Mesenchymal stem cell (in vitro differentiated cells and primary cell): ENCODE data around the gene TRAF4.

Source experiments
- DNase-seq: peaks from one replicate; pipeline ENCODE4 v3.0.0-alpha.2; 2013
- H2AFZ ChIP-seq: one replicate; pipeline ENCODE4 v1.6.1; 2013; ENCODE audit warnings: low read depth, mild to moderate bottlenecking, control low read depth, inconsistent platforms, low read length, moderate library complexity
- H2AK5ac ChIP-seq: 2 replicates; pipeline ENCODE4 v1.6.1; 2013; ENCODE audit warnings: low read length, moderate library complexity, mild to moderate bottlenecking, inconsistent platforms; ENCODE audit not compliant: severe bottlenecking
- H2BK120ac ChIP-seq: one replicate; pipeline ENCODE4 v1.6.1; 2013; ENCODE audit warnings: low read depth, mild to moderate bottlenecking, inconsistent platforms, low read length, moderate library complexity
- H2BK12ac ChIP-seq, 2 experiments: one replicate each; pipeline ENCODE4 v1.6.1; 2013; ENCODE audit warnings: inconsistent platforms in 2 of 2, low read length in 2 of 2, mild to moderate bottlenecking in 2 of 2, moderate library complexity in 2 of 2, control low read depth in 1 of 2
- H2BK15ac ChIP-seq: one replicate; pipeline ENCODE4 v1.6.1; 2013; ENCODE audit warnings: mild to moderate bottlenecking, low read depth, inconsistent platforms; ENCODE audit not compliant: poor library complexity, severe bottlenecking
- H2BK5ac ChIP-seq: 2 replicates; pipeline ENCODE4 v1.6.1; 2013; ENCODE audit warnings: low read depth, mild to moderate bottlenecking, low read length, control low read depth, inconsistent platforms; ENCODE audit not compliant: poor library complexity, severe bottlenecking
- H3K14ac ChIP-seq, 2 experiments: one replicate each; pipeline ENCODE4 v1.6.1; 2013; ENCODE audit warnings: inconsistent platforms in 2 of 2, low read length in 2 of 2, control low read depth in 1 of 2, mild to moderate bottlenecking in 1 of 2, moderate library complexity in 1 of 2
- H3K18ac ChIP-seq, 2 experiments: one replicate each; pipeline ENCODE4 v1.6.1; 2013; ENCODE audit warnings: inconsistent platforms in 2 of 2, low read length in 2 of 2, control low read depth in 1 of 2, low read depth in 1 of 2, mild to moderate bottlenecking in 1 of 2
- H3K23ac ChIP-seq, 2 experiments: one replicate each; pipeline ENCODE4 v1.6.1; 2013; ENCODE audit warnings: inconsistent platforms in 2 of 2, low read length in 2 of 2, mild to moderate bottlenecking in 2 of 2, moderate library complexity in 2 of 2, control low read depth in 1 of 2
- H3K27ac ChIP-seq: 2 replicates; pipeline ENCODE4 v1.5.1; 2013; ENCODE audit warnings: mild to moderate bottlenecking, moderate library complexity, low read length, control low read depth, inconsistent platforms; ENCODE audit not compliant: poor library complexity, severe bottlenecking
- H3K27me3 ChIP-seq, 2 experiments: 2 replicates each; pipeline versions ENCODE4 v1.6.1 to v1.7.0; 2013; ENCODE audit warnings: low read length in 2 of 2, mild to moderate bottlenecking in 2 of 2, moderate library complexity in 2 of 2, control low read depth in 1 of 2, inconsistent platforms in 1 of 2; ENCODE audit not compliant: control insufficient read depth in 1 of 2, insufficient read depth in 1 of 2
- H3K36me3 ChIP-seq, 2 experiments: 2 replicates each; pipeline versions ENCODE4 v1.6.1 to v1.7.0; 2013; ENCODE audit warnings: low read length in 2 of 2, control low read depth in 1 of 2, inconsistent platforms in 1 of 2, low read depth in 1 of 2, mild to moderate bottlenecking in 1 of 2; ENCODE audit not compliant: insufficient read depth in 2 of 2, control insufficient read depth in 1 of 2
- H3K4ac ChIP-seq, 2 experiments: one replicate each; pipeline ENCODE4 v1.6.1; 2013; ENCODE audit warnings: inconsistent platforms in 2 of 2, low read length in 2 of 2, mild to moderate bottlenecking in 2 of 2, moderate library complexity in 2 of 2, control low read depth in 1 of 2, low read depth in 1 of 2
- H3K4me1 ChIP-seq: 2 replicates; pipeline ENCODE4 v1.6.1; 2013; ENCODE audit warnings: low read depth, low read length, control low read depth; ENCODE audit not compliant: control insufficient read depth, insufficient read depth
- H3K4me2 ChIP-seq: 2 replicates; pipeline ENCODE4 v1.6.1; 2013; ENCODE audit warnings: low read length, mild to moderate bottlenecking, inconsistent platforms; ENCODE audit not compliant: poor library complexity, severe bottlenecking
- H3K4me3 ChIP-seq, 2 experiments: 2 replicates each; pipeline versions ENCODE4 v1.5.1 to v1.7.0; 2013; ENCODE audit warnings: low read length in 2 of 2, mild to moderate bottlenecking in 2 of 2, control low read depth in 1 of 2, low read depth in 1 of 2; ENCODE audit not compliant: insufficient read depth in 1 of 2
- H3K79me1 ChIP-seq: replicated peaks from 2 replicates; pipeline ENCODE4 v1.6.1; 2013; ENCODE audit warnings: mild to moderate bottlenecking, control low read depth, low read length, inconsistent platforms; ENCODE audit not compliant: poor library complexity, severe bottlenecking
- H3K9ac ChIP-seq: 2 replicates; pipeline ENCODE4 v1.7.0; 2013; ENCODE audit warnings: mild to moderate bottlenecking, low read length, moderate library complexity
- H3K9me3 ChIP-seq: 2 replicates; pipeline ENCODE4 v1.7.0; 2013; ENCODE audit warnings: mild to moderate bottlenecking, low read length; ENCODE audit not compliant: control insufficient read depth
- H4K8ac ChIP-seq: one replicate; pipeline ENCODE4 v1.6.1; 2013; ENCODE audit warnings: inconsistent platforms, mild to moderate bottlenecking, low read length, moderate library complexity
- H4K91ac ChIP-seq: one replicate; pipeline ENCODE4 v1.6.1; 2013; ENCODE audit warnings: mild to moderate bottlenecking, low read length, inconsistent platforms
- WGBS: methylation state at CpG from one replicate; pipeline ENCODE4 v1.1.7; 2013; ENCODE audit warnings: mixed read lengths; 5-methylcytosine and 5-hydroxymethylcytosine counted together

The TRAF4 gene

DNA sequence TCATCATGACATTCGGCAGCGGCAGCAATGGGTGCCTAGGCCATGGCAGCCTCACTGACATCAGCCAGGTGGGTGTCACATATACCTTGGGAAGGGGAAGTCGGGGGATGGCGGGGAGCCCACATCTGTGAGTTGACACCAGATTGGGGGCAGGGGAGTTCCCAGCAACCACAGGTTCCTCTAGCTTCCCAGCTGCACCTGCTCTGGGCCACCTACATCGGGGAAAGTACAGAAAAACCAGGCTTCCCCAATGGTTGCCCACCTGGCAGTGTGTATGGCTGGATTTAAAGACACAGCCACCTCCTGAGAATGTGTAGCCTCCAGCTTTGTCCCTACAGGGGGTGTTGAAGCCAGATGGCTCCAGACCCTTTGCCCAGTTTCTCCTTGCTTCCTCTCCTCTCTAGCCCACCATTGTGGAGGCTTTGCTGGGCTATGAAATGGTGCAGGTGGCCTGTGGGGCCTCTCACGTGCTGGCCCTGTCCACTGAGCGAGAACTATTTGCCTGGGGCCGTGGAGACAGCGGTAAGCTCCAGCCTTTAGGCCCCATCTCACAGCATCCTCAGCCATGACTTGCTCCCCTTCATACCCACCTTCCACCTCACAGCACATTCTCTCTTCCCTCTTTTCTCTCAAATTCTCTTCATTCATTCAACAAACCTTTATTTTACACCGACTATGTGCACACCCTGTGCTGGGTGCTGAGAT lies 5.0 kb upstream of the TRAF4 start:
- no peaks in the 10 kb centered on the region for H3K9me3 ChIP-seq
- no peak overlapping the region for H3K4ac ChIP-seq
- no peak overlapping the region for H3K23ac ChIP-seq
- peaks cover 21 to 40% of the 10 kb centered on the region in 2 experiments for H3K36me3 ChIP-seq
- H4K8ac ChIP-seq: no peak overlapping the region
- H2AFZ ChIP-seq: no peak overlapping the region
- H3K27me3 ChIP-seq: no peaks in the 10 kb centered on the region
- no peak overlapping the region for H3K27ac ChIP-seq
- no peak overlapping the region for H4K91ac ChIP-seq
- no peak overlapping the region for H2BK15ac ChIP-seq
- no peak overlapping the region for H2BK12ac ChIP-seq
- no peak overlapping the region for H2BK5ac ChIP-seq
- no peak overlapping the region for H3K4me2 ChIP-seq
- H2AK5ac ChIP-seq: no peak overlapping the region
- H3K4me3 ChIP-seq: no peak overlapping the region
- H2BK120ac ChIP-seq: no peak overlapping the region
- 94% methylated on average over 9 of the region's 10 CpGs for WGBS
- H3K18ac ChIP-seq: no peak overlapping the region
- H3K14ac ChIP-seq: no peak overlapping the region
- no peak for DNase-seq
- H3K4me1 ChIP-seq: peaks cover 12% of the 10 kb centered on the region
- H3K9ac ChIP-seq: no peak overlapping the region
- H3K79me1 ChIP-seq: peaks cover 3% of the 10 kb centered on the region

DNA sequence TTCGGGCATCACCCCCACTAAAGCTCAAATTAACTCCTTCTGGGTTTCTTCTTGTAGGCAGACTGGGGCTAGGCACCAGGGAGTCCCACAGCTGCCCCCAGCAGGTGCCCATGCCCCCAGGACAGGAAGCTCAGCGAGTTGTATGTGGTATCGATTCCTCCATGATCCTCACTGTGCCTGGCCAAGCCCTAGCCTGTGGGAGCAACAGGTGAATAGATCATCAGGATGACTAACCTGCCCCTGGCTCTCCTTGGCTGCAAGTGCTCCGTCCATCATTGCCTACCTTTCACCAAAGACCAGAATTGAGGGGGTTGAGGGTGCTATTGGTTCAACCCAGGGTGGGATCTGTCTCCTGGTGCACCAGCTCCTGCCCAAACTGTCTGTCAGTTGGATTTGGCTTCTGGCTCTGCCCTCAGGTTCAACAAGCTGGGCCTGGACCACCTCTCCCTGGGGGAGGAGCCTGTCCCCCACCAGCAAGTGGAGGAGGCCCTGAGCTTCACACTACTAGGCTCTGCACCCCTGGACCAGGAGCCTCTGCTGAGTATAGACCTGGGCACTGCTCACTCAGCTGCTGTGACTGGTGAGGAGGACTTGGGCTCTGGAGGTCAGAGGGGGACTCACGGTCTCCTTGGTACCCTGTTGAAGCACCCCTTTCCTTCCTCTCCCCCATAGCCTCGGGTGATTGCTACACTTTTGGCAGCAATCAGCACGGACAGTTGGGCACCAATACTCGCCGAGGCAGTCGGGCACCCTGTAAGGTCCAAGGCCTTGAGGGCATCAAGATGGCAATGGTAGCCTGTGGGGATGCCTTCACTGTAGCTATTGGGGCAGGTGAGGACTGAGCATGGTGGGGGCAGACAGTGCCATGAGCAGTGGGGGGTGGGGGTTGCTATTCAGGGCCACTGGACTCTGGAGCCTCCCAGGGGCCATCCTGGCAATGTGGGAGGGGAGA lies 3.1 kb upstream of the TRAF4 start:
- no peak overlapping the region for H2BK5ac ChIP-seq
- H3K36me3 ChIP-seq: peaks cover 14 to 32% of the 10 kb centered on the region in 2 experiments
- no peaks in the 10 kb centered on the region for H3K27me3 ChIP-seq
- no peak overlapping the region for H4K91ac ChIP-seq
- WGBS: 96% methylated on average over 10 of the region's 10 CpGs
- no peak overlapping the region for H2AK5ac ChIP-seq
- H2AFZ ChIP-seq: no peak overlapping the region
- no peak overlapping the region for H3K14ac ChIP-seq
- no peak overlapping the region for H3K18ac ChIP-seq
- H3K4me3 ChIP-seq: no peak overlapping the region
- H3K23ac ChIP-seq: no peak overlapping the region
- H2BK12ac ChIP-seq: no peak overlapping the region
- H2BK120ac ChIP-seq: no peak overlapping the region
- DNase-seq: no peak
- peak overlapping the region; percentile 1 for H2BK15ac ChIP-seq
- peaks cover 14% of the 10 kb centered on the region for H3K4me1 ChIP-seq
- H4K8ac ChIP-seq: no peak overlapping the region
- H3K27ac ChIP-seq: no peak overlapping the region
- no peak overlapping the region for H3K4me2 ChIP-seq
- H3K4ac ChIP-seq: no peak overlapping the region
- H3K9ac ChIP-seq: no peak overlapping the region
- no peaks in the 10 kb centered on the region for H3K9me3 ChIP-seq
- peaks cover 3% of the 10 kb centered on the region for H3K79me1 ChIP-seq

- Histone ChIP-seq H3K4ac (peak overlapping the region; percentile 19 to 46), H3K14ac (no peak overlapping the region), H4K8ac (peak overlapping the region; percentile 36), H3K36me3 (peaks cover 18 to 42% of the 10 kb centered on the region in 2 experiments), H3K23ac (no peak overlapping the region), H2BK5ac (no peak overlapping the region), H3K79me1 (peaks cover 3% of the 10 kb centered on the region), H3K18ac (peak overlapping the region; percentile 13 to 73), H3K9me3 (no peaks in the 10 kb centered on the region), H2AK5ac (peak overlapping the region; percentile 84), H3K4me2 (no peak overlapping the region), H4K91ac (peak overlapping the region; percentile 71), H3K9ac (no peak overlapping the region), H3K27ac (peak overlapping the region; percentile 11), H2AFZ (no peak overlapping the region), H2BK120ac (no peak overlapping the region), H3K4me1 (peaks cover 23% of the 10 kb centered on the region), H3K4me3 (no peak overlapping the region), H2BK15ac (peak overlapping the region; percentile 1), H2BK12ac (peak overlapping the region; percentile 17 to 49), H3K27me3 (no peaks in the 10 kb centered on the region)
- 97% methylated on average over 18 of the region's 19 CpGs for WGBS
- no peak for DNase-seq
Observed at GRCh38 chr17:28741358-28742349, 2.2 kb upstream of the TRAF4 start.
